GM10266 (cell line): ENCODE results near the gene ABCB6.
"Not testable (repeated sequence)": the region's sequence is repeated elsewhere in the genome, so short reads cannot be mapped to it uniquely, and the experiment has no call there.

Experiments used
- DNase-seq: peaks from one replicate; pipeline ENCODE4 v3.0.0; 2012; ENCODE audit errors: extremely low spot score
- CTCF ChIP-seq: IDR thresholded peaks from 2 replicates; pipeline ENCODE4 v1.5.1; 2012; ENCODE audit warnings: mild to moderate bottlenecking, low read depth; ENCODE audit not compliant: control insufficient read depth, insufficient read depth; ENCODE audit errors: missing control alignments

Gene ABCB6

GRCh38 chr2:219218732-219219701, at the start of gene ABCB6:
Gene ABCB6 (minus strand): TSS chr2:219218958. CDS start chr2:219218673, 285 bp downstream.
- no peak for TF ChIP-seq CTCF
- DNase-seq = peak; percentile 94

GRCh38 chr2:219268294-219268693, 49.5 kb upstream of the ABCB6 start:
- TF ChIP-seq CTCF = no peak
- no peak for DNase-seq

- DNase-seq = no peak
- TF ChIP-seq CTCF = no peak
Measured at GRCh38 chr2:219266886-219267285, 48.1 kb upstream of the ABCB6 start.

- DNase-seq = no peak
- TF ChIP-seq CTCF = no peak
Measured at GRCh38 chr2:219266232-219266631, 47.5 kb upstream of the ABCB6 start.

GRCh38 chr2:219261024-219261855, 42.5 kb upstream of the ABCB6 start:
- TF ChIP-seq CTCF = no peak
- no peak for DNase-seq

- not testable (repeated sequence) for DNase-seq
Measured at GRCh38 chr2:219258942-219259341, 40.2 kb upstream of the ABCB6 start.

- DNase-seq = peak; percentile 45
- TF ChIP-seq CTCF = no peak
Measured at GRCh38 chr2:219254590-219255201, 35.9 kb upstream of the ABCB6 start.
